Activated B cell treated with CpG ODN at 0.5 μM for 24 hours (primary cell): ENCODE measurements around the gene HAUS2. TPM values are rescaled to one million over a fixed set of nuclear protein-coding genes. Genes with fewer than 3 reads are reported as not detected.

Source experiments
- ATAC-seq: fragments of 200-7000 bp; cut with Tn5 transposase; one replicate; pipeline ENCODE4 v1.10.0; 2021; ENCODE audit warnings: low read depth, mild to moderate bottlenecking, moderate library complexity
- CTCF ChIA-PET: fragments of 350-600 bp; sonication (Branson Sonifier 250); formaldehyde crosslinking; loops from one replicate; lab custom pipeline; 2021; ENCODE audit warnings: antibody characterized with exemption; lab: Charles Lee
- POLR2A ChIA-PET: fragments of 350-600 bp; sonication (Branson Sonifier 250); formaldehyde crosslinking; loops from one replicate; lab custom pipeline; 2021; ENCODE audit warnings: antibody characterized with exemption; lab: Charles Lee
- DNase-seq: peaks from one replicate; pipeline ENCODE4 v3.0.0; 2022
- H3K27ac Mint-ChIP-seq: one replicate; pipeline ENCODE4 v1.8.0; 2020; ENCODE audit warnings: mixed read lengths
- H3K27me3 Mint-ChIP-seq: one replicate; pipeline ENCODE4 v1.8.0; 2021; ENCODE audit warnings: mixed read lengths
- H3K36me3 Mint-ChIP-seq: one replicate; pipeline ENCODE4 v1.8.0; 2021; ENCODE audit warnings: low read depth, mixed read lengths
- H3K4me1 Mint-ChIP-seq: one replicate; pipeline ENCODE4 v1.8.0; 2021; ENCODE audit warnings: mixed read lengths
- H3K4me3 Mint-ChIP-seq: one replicate; pipeline ENCODE4 v1.8.0; 2020; ENCODE audit warnings: mild to moderate bottlenecking, mixed read lengths
- H3K9me3 Mint-ChIP-seq: one replicate; pipeline ENCODE4 v1.8.0; 2020; ENCODE audit warnings: mixed read lengths
- intact Hi-C: fragments of 100-400 bp; cut with micrococcal nuclease; formaldehyde crosslinking; loops from one replicate; pipeline ENCODE4 v1.15.1; 2024
- total RNA-seq: library from RNA; stranded (reverse); gene quantifications from 2 replicates; pipeline ENCODE4 v1.2.3, GENCODE V29; 2022
- TF ChIP-seq, protein P1 (sequence below): fragments of 200-600 bp; IDR thresholded peaks from one replicate; pipeline ENCODE4 v1.8.0; 2022; ENCODE audit warnings: antibody characterized with exemption, mild to moderate bottlenecking

The HAUS2 gene
- total RNA-seq: 18.2 and 20.8 TPM in 2 replicates

DNA sequence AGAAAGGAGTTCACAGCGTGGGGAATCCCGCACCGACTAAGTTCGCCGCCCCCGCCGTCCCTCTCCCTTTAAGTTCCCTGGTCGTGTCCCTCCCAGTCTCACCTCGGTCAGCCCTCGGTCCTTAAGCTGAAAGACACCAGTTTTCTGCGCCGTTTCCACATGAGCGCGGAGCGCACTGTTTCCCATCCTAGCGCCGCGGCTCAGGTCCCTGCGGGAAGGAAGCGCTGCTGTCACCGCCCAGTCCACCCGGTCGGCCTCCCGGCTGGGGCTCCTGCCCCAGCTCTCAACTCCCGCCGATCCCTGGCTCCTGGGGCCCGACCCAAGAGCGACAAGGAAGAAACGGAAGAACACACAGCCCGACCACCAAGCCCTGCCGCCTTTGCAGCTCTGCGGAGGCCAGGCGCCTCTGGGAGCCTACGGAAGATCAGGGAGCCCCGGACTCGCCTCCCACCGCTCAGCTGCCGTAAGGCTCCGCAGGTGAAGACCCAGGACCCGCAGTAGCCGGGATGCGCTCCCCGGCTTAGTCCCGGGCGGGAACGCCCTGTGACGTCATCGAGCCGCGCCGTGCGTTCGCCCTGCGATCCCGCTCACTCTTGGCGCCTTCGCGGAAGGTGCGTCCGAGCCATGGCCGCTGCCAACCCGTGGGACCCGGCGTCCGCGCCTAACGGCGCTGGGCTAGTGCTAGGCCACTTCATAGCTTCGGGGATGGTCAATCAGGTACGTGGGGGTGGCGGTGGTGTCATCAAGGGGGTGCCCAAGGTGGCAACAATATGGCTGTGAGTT is at the start of gene HAUS2, which contains the start of gene LRRC57:
HAUS2 (plus strand) TSS at position 590 of the 783 bp plus-strand sequence; CDS start at position 625, 35 bp downstream.
LRRC57 (minus strand) TSS at position 545 of the 783 bp plus-strand sequence; CDS start at position 186, 359 bp downstream.
- ChIA-PET POLR2A (interaction anchor here (0.6 to 2.7 kb wide), 10 partner anchors 12 to 762 kb away, joined by 3 to 16 read pairs (median 4); partner anchors contain the start of genes GANC, SNAP23, STARD9 and TMEM87A), CTCF (no interaction called here)
- H3K9me3 Mint-ChIP-seq: no peaks in the 10 kb centered on the region
- peaks cover 40% of the 10 kb centered on the region for H3K36me3 Mint-ChIP-seq
- TF ChIP-seq, protein P1, sequence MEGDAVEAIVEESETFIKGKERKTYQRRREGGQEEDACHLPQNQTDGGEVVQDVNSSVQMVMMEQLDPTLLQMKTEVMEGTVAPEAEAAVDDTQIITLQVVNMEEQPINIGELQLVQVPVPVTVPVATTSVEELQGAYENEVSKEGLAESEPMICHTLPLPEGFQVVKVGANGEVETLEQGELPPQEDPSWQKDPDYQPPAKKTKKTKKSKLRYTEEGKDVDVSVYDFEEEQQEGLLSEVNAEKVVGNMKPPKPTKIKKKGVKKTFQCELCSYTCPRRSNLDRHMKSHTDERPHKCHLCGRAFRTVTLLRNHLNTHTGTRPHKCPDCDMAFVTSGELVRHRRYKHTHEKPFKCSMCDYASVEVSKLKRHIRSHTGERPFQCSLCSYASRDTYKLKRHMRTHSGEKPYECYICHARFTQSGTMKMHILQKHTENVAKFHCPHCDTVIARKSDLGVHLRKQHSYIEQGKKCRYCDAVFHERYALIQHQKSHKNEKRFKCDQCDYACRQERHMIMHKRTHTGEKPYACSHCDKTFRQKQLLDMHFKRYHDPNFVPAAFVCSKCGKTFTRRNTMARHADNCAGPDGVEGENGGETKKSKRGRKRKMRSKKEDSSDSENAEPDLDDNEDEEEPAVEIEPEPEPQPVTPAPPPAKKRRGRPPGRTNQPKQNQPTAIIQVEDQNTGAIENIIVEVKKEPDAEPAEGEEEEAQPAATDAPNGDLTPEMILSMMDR: no peak
- H3K4me1 Mint-ChIP-seq: peaks cover 36% of the 10 kb centered on the region
- peak; percentile 86 for ATAC-seq
- peak; percentile 88 for DNase-seq
- H3K27ac Mint-ChIP-seq: peak within 1 kb of the TSS; percentile 93
- H3K4me3 Mint-ChIP-seq: peak within 1 kb of the TSS; percentile 96
- intact Hi-C loops: loop anchor here (1.0 to 2.0 kb wide), 4 partner anchors 27 to 373 kb away; partner anchors contain the start of genes SNAP23 and STARD9
- no peaks in the 10 kb centered on the region for H3K27me3 Mint-ChIP-seq

DNA sequence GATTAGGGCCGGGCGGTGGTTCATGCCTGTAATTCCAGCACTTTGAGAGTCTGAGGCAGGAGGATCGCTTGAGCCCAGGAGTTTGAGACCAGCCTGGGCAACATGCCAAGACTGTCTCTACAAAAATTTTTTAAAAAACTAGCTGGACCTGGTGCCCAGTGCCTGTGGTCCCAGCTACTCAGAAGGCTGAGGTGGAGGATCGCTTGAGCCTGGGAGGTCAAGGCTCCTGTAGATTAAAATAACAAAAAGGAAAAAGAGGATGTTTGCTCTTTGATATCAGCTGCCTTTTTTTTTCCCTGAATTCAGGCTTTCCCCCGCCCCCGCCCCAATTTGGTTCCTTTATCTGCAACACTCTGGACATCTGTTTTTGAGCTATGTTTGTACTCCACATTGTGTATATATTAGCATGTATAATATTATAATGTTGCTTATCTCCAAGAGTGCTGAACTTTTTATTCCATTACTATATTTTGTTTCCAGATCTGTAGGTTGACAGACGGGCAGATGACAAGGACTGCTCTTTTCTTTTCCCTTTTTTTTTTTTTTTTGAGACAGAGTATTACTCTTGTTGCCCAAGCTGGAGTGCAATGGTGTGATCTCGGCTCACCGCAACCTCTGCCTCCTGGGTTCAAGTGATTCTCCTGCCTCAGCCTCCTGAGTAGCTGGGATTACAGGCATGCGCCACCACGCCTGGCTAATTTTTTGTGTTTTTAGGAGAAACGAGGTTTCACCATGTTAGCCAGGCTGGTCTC is 48.6 kb upstream of the HAUS2 start:
- Mint-ChIP-seq H3K27ac (peak overlapping the region; percentile 71), H3K36me3 (peaks cover 28% of the 10 kb centered on the region), H3K9me3 (no peaks in the 10 kb centered on the region), H3K27me3 (no peaks in the 10 kb centered on the region), H3K4me3 (no peak overlapping the region), H3K4me1 (peaks cover 90% of the 10 kb centered on the region)
- DNase-seq (no peak), ATAC-seq (no peak)
- POLR2A ChIA-PET: interaction anchor here (0.6 to 1.9 kb wide), 4 partner anchors 9 to 546 kb away, joined by 3 to 15 read pairs (median 4); partner anchors contain the start of gene ZNF106
- intact Hi-C loops: loop anchor here (10.0 kb wide), 2 partner anchors 425 to 875 kb away; partner anchors contain the start of genes TTBK2, TUBGCP4 and ZSCAN29
- TF ChIP-seq, protein P1: no peak
- CTCF ChIA-PET: interaction anchor here (1.2 kb wide), 1 partner anchor 9 kb away, joined by 5 read pairs; the partner anchor contains the start of gene ZNF106

DNA sequence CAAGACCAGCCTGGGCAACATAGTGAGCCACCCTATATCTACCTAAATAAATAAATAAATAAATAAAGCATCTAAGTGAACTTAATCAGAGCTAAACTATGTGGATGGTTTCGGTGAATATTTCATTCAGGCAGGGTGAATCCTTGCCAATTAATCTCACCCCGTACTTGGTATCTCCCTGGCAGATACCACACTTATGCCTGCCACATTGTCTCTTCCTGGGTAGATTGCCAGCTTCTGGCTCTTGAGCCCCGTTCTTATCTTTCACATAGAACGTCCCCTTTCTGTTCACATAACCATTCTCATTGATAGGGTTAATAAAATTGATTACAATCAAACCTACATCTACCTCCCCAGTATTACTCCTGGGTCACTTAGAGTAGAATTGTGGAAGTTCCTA is 46.2 kb upstream of the HAUS2 start:
- peaks cover 18% of the 10 kb centered on the region for H3K36me3 Mint-ChIP-seq
- no peak overlapping the region for H3K4me3 Mint-ChIP-seq
- TF ChIP-seq, protein P1: no peak
- POLR2A ChIA-PET: interaction anchor here (0.8 to 3.8 kb wide), 3 partner anchors 8 to 43 kb away, joined by 3 to 50 read pairs (median 40); partner anchors contain the start of genes SNAP23 and ZNF106
- CTCF ChIA-PET: no interaction called here
- ATAC-seq (no peak), DNase-seq (no peak)
- no peaks in the 10 kb centered on the region for H3K27me3 Mint-ChIP-seq
- H3K9me3 Mint-ChIP-seq: no peaks in the 10 kb centered on the region
- intact Hi-C loops: no loop called here
- peak overlapping the region; percentile 85 for H3K27ac Mint-ChIP-seq
- H3K4me1 Mint-ChIP-seq: peaks cover 88% of the 10 kb centered on the region

DNA sequence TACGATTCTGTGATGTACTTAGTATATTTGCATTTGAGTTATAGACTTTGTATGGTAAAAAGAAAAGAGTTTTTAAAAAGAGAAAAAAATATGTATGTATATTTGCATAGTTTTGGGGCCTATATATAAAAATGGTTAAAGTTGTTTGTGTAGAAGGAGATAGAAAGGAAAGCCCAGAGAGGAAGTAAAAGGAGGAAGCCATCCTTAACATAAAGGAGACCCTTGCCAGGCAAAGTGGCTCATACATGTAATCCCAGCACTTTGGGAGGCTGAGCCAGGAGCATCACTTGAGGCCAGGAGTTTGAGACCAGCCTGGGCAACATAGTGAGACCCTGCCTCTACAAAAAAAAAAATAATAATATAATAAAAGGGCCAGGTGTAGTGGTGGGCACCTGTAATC is 44.8 kb upstream of the HAUS2 start:
- no peaks in the 10 kb centered on the region for H3K27me3 Mint-ChIP-seq
- TF ChIP-seq, protein P1: no peak
- intact Hi-C loops: loop anchor here (1.0 kb wide), 2 partner anchors 9 to 13 kb away; partner anchors contain the start of genes SNAP23 and ZNF106
- no peaks in the 10 kb centered on the region for H3K9me3 Mint-ChIP-seq
- H3K27ac Mint-ChIP-seq: peak overlapping the region; percentile 85
- ATAC-seq (peak; percentile 11), DNase-seq (no peak)
- peak overlapping the region; percentile 50 for H3K4me3 Mint-ChIP-seq
- peaks cover 82% of the 10 kb centered on the region for H3K4me1 Mint-ChIP-seq
- H3K36me3 Mint-ChIP-seq: peaks cover 26% of the 10 kb centered on the region
- ChIA-PET CTCF (interaction anchor here (0.7 kb wide), 1 partner anchor 325 kb away, joined by 4 read pairs; no protein-coding TSS in a partner anchor), POLR2A (interaction anchor here (1.2 to 3.8 kb wide), 4 partner anchors 9 to 45 kb away, joined by 3 to 50 read pairs (median 22); partner anchors contain the start of genes SNAP23 and ZNF106)
